ENCODE results near the gene CHST8. TPM values are rescaled to one million over a fixed set of nuclear protein-coding genes. Genes with fewer than 3 reads are reported as not detected.

The CHST8 gene
- total and polyA plus RNA-seq, 2 of the 13 experiments (the other 11 are each of a cell fraction or from before 2014, with no cell fraction given) = not detected

- Histone ChIP-seq H3K36me3 (replicated peaks in 1 of 2; ENCODE audit: control insufficient read depth in 1 of 2, insufficient read depth in 2 of 2, low read length in 2 of 2) (no peaks in the 10 kb centered on the region), H3K9me3 (ENCODE audit: low read length) (no peaks in the 10 kb centered on the region), H4K20me1 (ENCODE audit: insufficient read depth, low read length) (0 out of 2 replicates have a peak, but pooled peaks cover 2% of the 10 kb centered on the region), H3K79me2 (ENCODE audit: insufficient read depth, low read length) (no peaks in the 10 kb centered on the region), H2AFZ (ENCODE audit: low read length) (no peak overlapping the region), H3K27me3 (ENCODE audit: control insufficient read depth in 1 of 2, insufficient read depth in 2 of 2, low read length in 2 of 2) (peaks cover 4 to 31% of the 10 kb centered on the region in 2 experiments; a peak in 4 of 5 replicates), H3K9ac (ENCODE audit: insufficient read depth, low read depth, low read length) (no peak overlapping the region), H3K4me1 (ENCODE audit: insufficient read depth, low read length) (no peaks in the 10 kb centered on the region), H3K27ac (ENCODE audit: extremely low read length, insufficient read depth, low read length) (no peak overlapping the region), H3K4me2 (ENCODE audit: low read depth, low read length) (no peak overlapping the region), H3K4me3 (replicated peaks in 1 of 3; ENCODE audit: insufficient read depth in 1 of 3, low read depth in 2 of 3, low read length in 3 of 3) (no peak overlapping the region)
- POLR2A ChIA-PET = no interaction called here
- intact Hi-C loops (cut with micrococcal nuclease; ENCODE audit: unreplicated experiment) = no loop called here
- no peak for TF ChIP-seq KLF16 (CRISPR knock-in tag; IDR thresholded peaks at IDR 0.05)
- no peak for TF ChIP-seq ATAD3A (CRISPR knock-in tag; IDR thresholded peaks at IDR 0.05)
- TF ChIP-seq ZNF781 (CRISPR knock-in tag; IDR thresholded peaks at IDR 0.05; ENCODE audit: borderline replicate concordance, not compliant biosample characterization) = no peak
- TF ChIP-seq MNT (IDR thresholded peaks at IDR 0.05) = 0 out of 2 replicates have a peak, but pooled peaks have one; percentile 7
- BruUV-seq (replicated peaks) = no TSS peak
- DNase-seq (ENCODE audit: low spot score) (no peak), FAIRE-seq (no peak), ATAC-seq (no peak)
- 20% methylated on average over 16 of the region's 26 CpGs for WGBS (ENCODE audit: low lambda C conversion rate)
- in situ Hi-C loops (cut with HindIII; ENCODE audit: extremely low pct_ligation_motif_present, low pct_unique_long_range_greater_than_20kb) = no loop called here
- CTCF ChIA-PET (ENCODE audit: low intra/inter-chr PET ratio, low total read pairs) = no interaction called here
These were observed 133.6 kb downstream of the CHST8 start for GRCh38 chr19:33755099-33756035.

GRCh38 chr19:33756177-33756576, 134.4 kb downstream of the CHST8 start:
- Histone ChIP-seq H3K4me3 (replicated peaks in 1 of 3; ENCODE audit: insufficient read depth in 1 of 3, low read depth in 2 of 3, low read length in 3 of 3) (no peak overlapping the region), H3K36me3 (replicated peaks in 1 of 2; ENCODE audit: control insufficient read depth in 1 of 2, insufficient read depth in 2 of 2, low read length in 2 of 2) (no peaks in the 10 kb centered on the region), H3K4me2 (ENCODE audit: low read depth, low read length) (no peak overlapping the region), H3K27me3 (ENCODE audit: control insufficient read depth in 1 of 2, insufficient read depth in 2 of 2, low read length in 2 of 2) (peaks cover 4 to 28% of the 10 kb centered on the region in 2 experiments; a peak in 4 of 5 replicates), H3K27ac (ENCODE audit: extremely low read length, insufficient read depth, low read length) (no peak overlapping the region), H2AFZ (ENCODE audit: low read length) (no peak overlapping the region), H4K20me1 (ENCODE audit: insufficient read depth, low read length) (0 out of 2 replicates have a peak, but pooled peaks cover 2% of the 10 kb centered on the region), H3K9me3 (ENCODE audit: low read length) (no peaks in the 10 kb centered on the region), H3K4me1 (ENCODE audit: insufficient read depth, low read length) (no peaks in the 10 kb centered on the region), H3K9ac (ENCODE audit: insufficient read depth, low read depth, low read length) (no peak overlapping the region), H3K79me2 (ENCODE audit: insufficient read depth, low read length) (no peaks in the 10 kb centered on the region)
- ATAC-seq = no peak
- no peak for DNase-seq (ENCODE audit: low spot score)
- TF ChIP-seq ZNF766 (CRISPR knock-in tag; IDR thresholded peaks at IDR 0.05; ENCODE audit: borderline replicate concordance) (no peak), ZNF777 (CRISPR knock-in tag; IDR thresholded peaks at IDR 0.05) (no peak), ZNF746 (CRISPR knock-in tag; IDR thresholded peaks at IDR 0.05) (no peak), THAP7 (CRISPR knock-in tag; IDR thresholded peaks at IDR 0.05) (no peak), ZNF687 (CRISPR knock-in tag; IDR thresholded peaks at IDR 0.05) (no peak)
- POLR2A ChIA-PET = no interaction called here
- intact Hi-C loops (cut with micrococcal nuclease; ENCODE audit: unreplicated experiment) (no loop called here), in situ Hi-C loops (cut with HindIII; ENCODE audit: extremely low pct_ligation_motif_present, low pct_unique_long_range_greater_than_20kb) (no loop called here)
- BruUV-seq (replicated peaks) = no TSS peak
- CTCF ChIA-PET (ENCODE audit: low intra/inter-chr PET ratio, low total read pairs) = no interaction called here
- 37% methylated on average over 3 of the region's 11 CpGs for WGBS (ENCODE audit: low lambda C conversion rate)
- FAIRE-seq = no peak

Data from HepG2 (cell line).